Psoas muscle (tissue), 8 donors: ENCODE data around the gene RPL14. TPM values are rescaled to one million over a fixed set of nuclear protein-coding genes. Genes with fewer than 3 reads are reported as not detected.

Experiments
- ATAC-seq, 4 donors: fragments of 200-7000 bp; cut with Tn5 transposase; one replicate each; pipeline ENCODE4 v1.9.1; 2020; ENCODE audit warnings: moderate library complexity in 3 of 4, mild to moderate bottlenecking in 2 of 4
- DNase-seq, 2 donors: peaks; one replicate each; pipeline ENCODE4 v3.0.0-alpha.2; 2020
- H3K27ac ChIP-seq: fragments of 200-600 bp; one replicate; pipeline ENCODE4 v1.8.0; 2022
- H3K27me3 ChIP-seq, 3 donors: fragments of 200-600 bp in 1 of 3; one replicate each; pipeline versions ENCODE4 v1.6.1 to v1.8.0; 2013 to 2022; ENCODE audit warnings: low read length in 2 of 3, mild to moderate bottlenecking in 2 of 3, moderate library complexity in 1 of 3; ENCODE audit not compliant: insufficient read depth in 3 of 3
- H3K36me3 ChIP-seq, 2 donors: fragments of 200-600 bp in 1 of 2; one replicate each; pipeline versions ENCODE4 v1.6.1 to v1.8.0; 2013 to 2022; ENCODE audit warnings: low read depth in 1 of 2, mild to moderate bottlenecking in 1 of 2, moderate library complexity in 1 of 2; ENCODE audit not compliant: insufficient read depth in 1 of 2
- H3K4me1 ChIP-seq: fragments of 200-600 bp; one replicate; pipeline ENCODE4 v1.8.0; 2022
- H3K4me3 ChIP-seq: fragments of 200-600 bp; one replicate; pipeline ENCODE4 v1.8.0; 2022; ENCODE audit warnings: mild to moderate bottlenecking
- H3K9me3 ChIP-seq: fragments of 200-600 bp; one replicate; pipeline ENCODE4 v1.8.0; 2022
- WGBS, 3 donors: extraction: QIAGEN DNeasy Blood & Tissue Kit; methylation state at CpG; one replicate each; pipeline versions ENCODE4 v1.1.6 to v1.1.7; 2013; 5-methylcytosine and 5-hydroxymethylcytosine counted together
- intact Hi-C, 2 donors: fragments of 100-400 bp; cut with DNase I; formaldehyde crosslinking; loops; one replicate each; pipeline versions ENCODE4 v1.11.0 to v1.14.2; 2022
- polyA plus RNA-seq, 3 donors: library from polyadenylated mRNA; stranded (reverse); fragments of 200-250 nt; gene quantifications; one replicate each; pipeline ENCODE4 v1.2.3, GENCODE V29; 2013
- total RNA-seq, 4 donors: library from RNA; stranded (reverse); fragmentation: NEBNext Ultra II Directional in 2 of 4; extraction: Animal tissue kit (Norgen Biotek cat#: 25700) in 2 of 4; gene quantifications; one replicate each; pipeline versions ENCODE4 v1.2.1 to v1.2.4, GENCODE V29; 2021 to 2023
- TF ChIP-seq, protein P1 (sequence below): fragments of 200-600 bp; IDR thresholded peaks from one replicate; pipeline ENCODE4 v1.8.0; 2022; ENCODE audit warnings: antibody characterized with exemption
- donor health status: healthy with polysubstance abuse.
- donor health status: DM: no; HTN: no; CAD: no; lungs with moderate emphysema.
- donor health status: Bipolar disorder and iron deficiency.
- donor health status: healthy.
- donor health status: DM: yes; HTN: yes; CAD: no.
- donor health status: DM: no; HTN: no; CAD: no.
- donor health status: DM: no; HTN: no; CAD: no.
- donor health status: DM: yes; HTN: yes; CAD: no.

RPL14 gene
- total and polyA plus RNA-seq, 7 donors, result 997 to 1,819 (median 1,323) TPM

DNA sequence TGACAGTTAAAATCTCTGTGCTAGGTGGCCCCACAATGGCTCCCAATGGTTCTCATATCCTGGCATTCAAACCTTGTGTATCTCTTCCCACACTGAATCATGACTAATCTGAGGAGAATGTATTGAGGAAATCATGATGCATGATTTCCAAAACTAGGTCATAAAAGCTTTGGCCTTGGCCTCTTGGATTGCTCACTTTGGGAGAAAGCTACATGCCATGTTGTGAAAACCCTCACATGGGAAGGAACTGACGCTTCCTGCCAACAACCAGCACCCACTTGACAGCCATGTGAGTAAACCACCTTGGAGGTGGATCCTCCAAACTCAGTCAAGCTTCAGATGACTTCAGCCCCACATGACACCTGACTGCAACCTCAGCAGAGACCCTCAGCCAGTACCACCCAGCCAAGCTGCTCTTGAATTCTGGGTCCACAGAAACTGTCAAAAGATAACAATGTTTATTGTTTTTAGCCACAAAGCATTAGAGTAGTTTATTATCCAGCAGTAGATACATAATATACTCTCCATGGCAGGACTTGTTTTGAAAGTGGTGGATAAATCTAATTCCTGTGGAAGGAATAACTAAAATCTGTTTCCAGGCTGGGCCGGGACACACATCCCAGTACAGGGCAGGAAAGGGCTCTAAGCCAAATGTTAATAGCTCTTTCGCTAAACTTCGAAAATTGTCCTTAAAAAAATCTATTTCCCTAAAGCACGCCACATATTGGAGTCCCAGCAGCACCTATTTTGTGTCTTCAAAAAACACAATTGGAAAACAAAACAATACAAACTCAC is 47.7 kb downstream of the RPL14 start:
- peaks cover 0 to 3% of the 10 kb centered on the region in 2 donors for H3K36me3 ChIP-seq
- TF ChIP-seq, protein P1, sequence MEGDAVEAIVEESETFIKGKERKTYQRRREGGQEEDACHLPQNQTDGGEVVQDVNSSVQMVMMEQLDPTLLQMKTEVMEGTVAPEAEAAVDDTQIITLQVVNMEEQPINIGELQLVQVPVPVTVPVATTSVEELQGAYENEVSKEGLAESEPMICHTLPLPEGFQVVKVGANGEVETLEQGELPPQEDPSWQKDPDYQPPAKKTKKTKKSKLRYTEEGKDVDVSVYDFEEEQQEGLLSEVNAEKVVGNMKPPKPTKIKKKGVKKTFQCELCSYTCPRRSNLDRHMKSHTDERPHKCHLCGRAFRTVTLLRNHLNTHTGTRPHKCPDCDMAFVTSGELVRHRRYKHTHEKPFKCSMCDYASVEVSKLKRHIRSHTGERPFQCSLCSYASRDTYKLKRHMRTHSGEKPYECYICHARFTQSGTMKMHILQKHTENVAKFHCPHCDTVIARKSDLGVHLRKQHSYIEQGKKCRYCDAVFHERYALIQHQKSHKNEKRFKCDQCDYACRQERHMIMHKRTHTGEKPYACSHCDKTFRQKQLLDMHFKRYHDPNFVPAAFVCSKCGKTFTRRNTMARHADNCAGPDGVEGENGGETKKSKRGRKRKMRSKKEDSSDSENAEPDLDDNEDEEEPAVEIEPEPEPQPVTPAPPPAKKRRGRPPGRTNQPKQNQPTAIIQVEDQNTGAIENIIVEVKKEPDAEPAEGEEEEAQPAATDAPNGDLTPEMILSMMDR, result no peak
- peaks cover 16% of the 10 kb centered on the region for H3K4me1 ChIP-seq
- 54 to 59% (median 58%) methylated on average over 5 of the region's 5 CpGs for WGBS, 3 donors
- DNase-seq (peak in 1 of 2 donors; percentile 29), ATAC-seq (peak; percentile 54 to 72 (median 68))
- H3K4me3 ChIP-seq, result peak overlapping the region; percentile 79
- H3K9me3 ChIP-seq, result no peaks in the 10 kb centered on the region
- intact Hi-C loops, result loop anchor here in 1 of 2 donors (5.0 kb wide), 1 partner anchor 38 kb away; no protein-coding TSS in a partner anchor
- peak overlapping the region; percentile 84 for H3K27ac ChIP-seq
- no peaks in the 10 kb centered on the region for H3K27me3 ChIP-seq

DNA sequence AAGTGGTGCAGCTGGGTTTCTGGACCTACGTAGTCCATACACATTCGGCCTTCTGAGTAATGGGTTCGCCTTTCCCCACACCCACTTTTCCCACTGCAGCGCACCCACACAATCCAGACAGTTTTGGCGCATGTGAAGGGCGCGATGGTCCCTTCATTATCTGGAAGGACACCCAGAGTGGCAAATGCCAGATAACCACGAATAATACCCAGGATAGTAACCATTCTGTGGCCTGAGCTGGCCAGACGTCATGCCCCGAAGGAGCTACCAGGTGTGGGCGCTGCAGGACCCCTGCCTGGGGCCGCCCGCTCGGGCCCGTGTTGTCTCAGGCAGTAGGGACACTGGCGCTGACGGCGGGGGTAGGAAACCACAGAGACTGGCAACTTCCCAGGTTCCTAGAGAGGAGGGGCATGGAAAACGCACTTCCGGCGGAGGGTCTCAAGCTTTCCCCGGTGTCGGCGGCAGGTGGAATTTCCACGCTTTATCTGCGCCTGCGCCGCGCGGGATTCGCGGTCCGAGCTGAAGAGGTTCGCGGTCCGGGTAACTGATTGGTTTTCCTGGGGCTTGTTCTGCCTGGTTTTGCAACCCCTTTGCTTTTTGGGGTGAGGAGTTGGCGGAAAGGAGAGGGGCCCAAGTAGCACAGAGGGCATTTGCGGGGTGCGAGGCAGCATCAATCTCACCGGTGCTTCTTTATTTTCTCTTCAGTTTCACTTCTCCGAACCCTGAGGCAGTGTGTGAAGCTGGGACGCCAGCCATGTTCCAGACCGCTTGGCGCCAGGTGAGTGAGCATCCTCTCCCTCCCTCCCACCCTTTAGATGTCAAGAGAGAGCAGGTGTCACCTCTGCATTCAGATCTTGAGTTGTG is 48.7 kb downstream of the RPL14 start, which contains the start of gene ZNF620:
Gene ZNF620 (plus strand): TSS at position 441 of the 864 bp plus-strand sequence. CDS start 314 bp downstream, at position 755.
- ATAC-seq (peak; percentile 88 to 96 (median 94)), DNase-seq (peak; percentile 75 to 86)
- TF ChIP-seq, protein P1, result peak; percentile 28
- H3K4me3 ChIP-seq, result peak within 1 kb of the TSS; percentile 79
- peaks cover 16% of the 10 kb centered on the region for H3K4me1 ChIP-seq
- H3K27ac ChIP-seq, result peak within 1 kb of the TSS; percentile 84
- intact Hi-C loops, result loop anchor here in 1 of 2 donors (5.0 kb wide), 1 partner anchor 39 kb away; no protein-coding TSS in a partner anchor
- H3K27me3 ChIP-seq, result no peaks in the 10 kb centered on the region
- peaks cover 0 to 11% of the 10 kb centered on the region in 2 donors for H3K36me3 ChIP-seq
- no peaks in the 10 kb centered on the region for H3K9me3 ChIP-seq
- 4 to 5% (median 4%) methylated on average over 43 to 44 of the region's 44 CpGs for WGBS, 3 donors

DNA sequence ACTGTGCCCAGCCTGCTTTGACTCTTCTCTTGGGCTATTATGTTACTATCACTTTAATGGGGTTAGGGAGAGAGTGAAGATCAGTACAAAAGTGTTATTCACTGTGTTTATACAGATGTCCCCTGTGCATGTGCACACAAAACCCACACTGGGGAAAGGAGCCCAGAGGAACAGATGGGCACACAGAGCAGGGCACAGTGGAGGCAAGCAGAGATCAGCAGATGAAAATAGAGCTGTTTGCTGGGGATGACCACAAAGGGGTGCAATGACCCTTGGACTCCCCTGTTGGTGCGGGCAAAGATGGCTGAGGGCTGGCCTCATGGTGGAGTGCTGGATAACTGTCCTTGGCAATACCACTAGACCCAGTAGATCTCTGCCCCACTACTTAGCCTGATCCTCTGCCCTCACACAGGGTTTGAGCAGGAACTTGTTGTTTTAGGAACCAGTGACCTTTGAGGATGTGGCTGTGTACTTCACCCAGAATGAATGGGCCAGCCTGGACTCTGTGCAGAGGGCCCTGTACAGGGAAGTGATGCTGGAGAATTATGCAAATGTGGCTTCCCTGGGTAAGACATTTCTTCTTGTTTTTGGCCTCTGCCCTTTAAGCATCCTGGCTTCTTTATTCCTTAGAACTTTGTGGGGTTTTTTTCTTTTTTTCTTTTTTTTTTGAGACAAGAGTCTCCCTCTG is 54.0 kb downstream of the RPL14 start:
- Histone ChIP-seq H3K27me3 (no peaks in the 10 kb centered on the region), H3K4me3 (no peak overlapping the region), H3K4me1 (peaks cover 5% of the 10 kb centered on the region), H3K9me3 (no peaks in the 10 kb centered on the region), H3K27ac (no peak overlapping the region), H3K36me3 (peaks cover 0 to 41% of the 10 kb centered on the region in 2 donors)
- TF ChIP-seq, protein P1, result no peak
- ATAC-seq, result no peak
- 86 to 100% (median 91%) methylated on average over 1 of the region's 1 CpG for WGBS, 3 donors
- no peak for DNase-seq
- intact Hi-C loops, result no loop called here

DNA sequence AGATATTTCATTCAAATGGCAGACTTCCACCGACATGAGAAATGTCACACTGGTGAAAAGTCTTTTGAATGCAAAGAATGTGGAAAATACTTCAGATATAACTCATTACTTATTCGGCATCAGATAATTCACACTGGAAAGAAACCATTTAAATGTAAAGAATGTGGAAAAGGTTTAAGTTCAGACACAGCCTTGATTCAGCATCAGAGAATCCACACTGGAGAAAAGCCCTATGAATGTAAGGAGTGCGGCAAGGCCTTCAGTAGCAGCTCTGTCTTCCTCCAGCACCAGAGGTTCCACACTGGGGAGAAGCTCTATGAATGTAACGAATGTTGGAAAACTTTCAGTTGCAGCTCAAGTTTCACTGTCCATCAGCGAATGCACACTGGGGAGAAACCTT is 59.1 kb downstream of the RPL14 start:
- Histone ChIP-seq H3K27ac (no peak overlapping the region), H3K9me3 (no peaks in the 10 kb centered on the region), H3K4me3 (no peak overlapping the region), H3K36me3 (peaks cover 2 to 32% of the 10 kb centered on the region in 2 donors), H3K27me3 (no peaks in the 10 kb centered on the region), H3K4me1 (peaks cover 6% of the 10 kb centered on the region)
- WGBS, 3 donors, result 51 to 71% (median 62%) methylated on average over 5 of the region's 5 CpGs
- no peak for DNase-seq
- intact Hi-C loops, result no loop called here
- no peak for ATAC-seq
- TF ChIP-seq, protein P1, result no peak
